Duodenal mucosa (tissue), 2 donors: ENCODE data around the gene HES2.
A peak's percentile ranks its signal among the peaks of the same experiment; 100 is the strongest.

Source experiments
- H3K27ac ChIP-seq: one replicate; pipeline ENCODE4 v1.7.0; 2013; ENCODE audit warnings: low read depth, low read length
- H3K27me3 ChIP-seq, 2 donors: one replicate each; pipeline ENCODE4 v1.7.0; 2013; ENCODE audit warnings: low read length in 2 of 2, control low read depth in 1 of 2; ENCODE audit not compliant: insufficient read depth in 2 of 2, control insufficient read depth in 1 of 2
- H3K36me3 ChIP-seq, 2 donors: one replicate each; pipeline ENCODE4 v1.7.0; 2013; ENCODE audit warnings: low read length in 2 of 2, control low read depth in 1 of 2; ENCODE audit not compliant: insufficient read depth in 2 of 2, control insufficient read depth in 1 of 2
- H3K4me1 ChIP-seq, 2 donors: one replicate each; pipeline ENCODE4 v1.7.0; 2013; ENCODE audit warnings: low read length in 2 of 2, control low read depth in 1 of 2; ENCODE audit not compliant: insufficient read depth in 2 of 2, control insufficient read depth in 1 of 2
- H3K4me3 ChIP-seq, 2 donors: one replicate each; pipeline ENCODE4 v1.7.0; 2013; ENCODE audit warnings: low read length in 2 of 2, low read depth in 1 of 2
- H3K9ac ChIP-seq, 2 donors: one replicate each; pipeline ENCODE4 v1.7.0; 2013; ENCODE audit warnings: low read length in 2 of 2, low read depth in 1 of 2
- H3K9me3 ChIP-seq, 2 donors: one replicate each; pipeline ENCODE4 v1.7.0; 2013; ENCODE audit warnings: low read length in 2 of 2, control low read depth in 1 of 2; ENCODE audit not compliant: control insufficient read depth in 1 of 2

HES2 gene

GRCh38 chr1:6417961-6418667, 1.6 kb downstream of the HES2 start:
- no peaks in the 10 kb centered on the region for H3K9me3 ChIP-seq
- H3K27me3 ChIP-seq: peaks cover 56 to 67% of the 10 kb centered on the region in 2 donors
- no peak overlapping the region for H3K9ac ChIP-seq

GRCh38 chr1:6416906-6417305, 2.8 kb downstream of the HES2 start:
- H3K36me3 ChIP-seq: no peaks in the 10 kb centered on the region
- no peaks in the 10 kb centered on the region for H3K9me3 ChIP-seq
- H3K4me3 ChIP-seq: no peak overlapping the region
- peaks cover 29 to 37% of the 10 kb centered on the region in 2 donors for H3K4me1 ChIP-seq
- H3K27me3 ChIP-seq: peaks cover 54 to 62% of the 10 kb centered on the region in 2 donors
- H3K27ac ChIP-seq: no peak overlapping the region
- H3K9ac ChIP-seq: no peak overlapping the region

More at GRCh38 chr1:6417961-6418667, 1.6 kb downstream of the HES2 start:
- H3K36me3 ChIP-seq: no peaks in the 10 kb centered on the region
- no peak overlapping the region for H3K27ac ChIP-seq
- H3K4me1 ChIP-seq: peaks cover 29 to 38% of the 10 kb centered on the region in 2 donors
- no peak overlapping the region for H3K4me3 ChIP-seq

DNA sequence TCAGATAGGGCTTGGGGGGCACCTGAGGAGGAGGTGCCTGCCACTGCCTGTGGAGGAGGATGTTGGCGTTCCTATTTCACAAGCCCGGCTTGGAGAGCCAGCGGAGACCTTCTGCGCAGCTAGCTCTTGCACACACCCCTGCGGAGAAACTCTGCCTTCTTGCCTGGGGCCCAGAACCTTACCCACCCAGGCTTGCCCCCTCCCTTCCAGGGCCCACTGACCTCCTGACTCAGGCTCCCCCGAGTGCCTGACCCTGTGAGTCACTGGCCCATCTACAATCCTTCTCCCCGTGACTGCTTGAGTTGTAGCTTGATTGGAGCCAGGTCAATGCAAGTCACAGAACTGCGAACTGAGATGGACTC, 3.4 kb downstream of the HES2 start:
- H3K4me1 ChIP-seq: peaks cover 29 to 37% of the 10 kb centered on the region in 2 donors

DNA sequence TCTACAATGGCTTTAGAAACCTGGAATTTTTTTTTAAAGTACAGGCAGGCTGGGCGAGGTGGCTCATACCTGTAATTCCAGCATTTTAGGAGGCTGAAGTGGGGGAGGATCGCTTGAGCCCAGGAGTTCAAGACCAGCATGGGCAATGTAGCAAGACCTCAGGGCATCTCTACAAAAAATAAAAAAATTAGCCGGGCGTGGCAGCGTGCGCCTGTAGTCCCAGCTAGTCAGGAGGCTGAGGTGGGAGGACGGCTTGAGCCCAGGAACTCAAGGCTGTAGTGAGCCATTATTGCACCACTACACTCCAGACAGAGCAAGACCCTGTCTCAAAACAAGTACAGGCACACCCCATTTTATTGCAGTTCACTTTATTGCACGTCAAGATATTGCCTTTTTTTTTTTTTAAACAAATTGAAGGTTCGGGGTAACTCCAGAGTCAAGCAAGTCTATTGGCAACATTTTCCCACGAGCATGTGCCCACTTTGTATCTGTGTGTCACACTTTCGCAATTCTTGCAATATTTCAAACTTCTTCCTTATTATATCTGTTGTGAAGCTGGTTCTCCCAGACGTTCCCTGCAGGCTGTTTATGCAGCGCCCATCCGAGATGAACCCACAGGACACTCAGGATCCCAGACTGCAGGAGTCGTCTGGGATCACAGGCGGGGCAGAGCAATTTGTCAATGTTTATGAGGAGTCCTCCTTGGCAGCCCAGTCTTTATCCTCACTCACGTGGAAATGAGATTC, 4.7 kb downstream of the HES2 start:
- Histone ChIP-seq H3K9ac (no peak overlapping the region), H3K27me3 (peaks cover 36 to 43% of the 10 kb centered on the region in 2 donors), H3K36me3 (no peaks in the 10 kb centered on the region), H3K9me3 (no peaks in the 10 kb centered on the region), H3K4me1 (peaks cover 23 to 26% of the 10 kb centered on the region in 2 donors), H3K4me3 (peak overlapping the region in 1 of 2 donors; percentile 42), H3K27ac (no peak overlapping the region)

More for the DNA sequence above, 3.4 kb downstream of the HES2 start:
- no peak overlapping the region for H3K27ac ChIP-seq
- no peak overlapping the region for H3K9ac ChIP-seq
- H3K36me3 ChIP-seq: no peaks in the 10 kb centered on the region
- H3K9me3 ChIP-seq: no peaks in the 10 kb centered on the region
- H3K27me3 ChIP-seq: peaks cover 48 to 56% of the 10 kb centered on the region in 2 donors
- H3K4me3 ChIP-seq: no peak overlapping the region

DNA sequence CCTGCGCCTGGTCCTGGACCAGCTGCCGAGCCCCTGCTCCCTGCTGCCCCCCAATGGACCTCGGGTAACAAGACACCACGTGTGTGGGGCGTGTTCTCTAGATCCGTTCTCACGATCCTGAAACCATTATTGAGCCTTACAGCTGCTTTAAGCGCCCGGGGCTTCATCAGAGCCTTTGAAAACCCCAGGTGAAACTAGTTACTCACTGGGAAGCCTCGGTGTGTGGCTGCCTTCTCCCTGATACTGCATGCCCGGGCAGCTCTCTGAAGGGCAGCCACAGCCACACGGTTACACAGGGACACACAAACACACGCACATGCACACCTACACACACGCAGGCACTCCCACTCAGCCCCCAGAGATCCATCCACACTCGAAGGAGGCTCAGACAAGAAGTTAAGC, 5.3 kb downstream of the HES2 start:
- Histone ChIP-seq H3K4me3 (peak overlapping the region in 1 of 2 donors; percentile 42), H3K27ac (no peak overlapping the region), H3K36me3 (no peaks in the 10 kb centered on the region), H3K9me3 (no peaks in the 10 kb centered on the region), H3K27me3 (peaks cover 35 to 41% of the 10 kb centered on the region in 2 donors), H3K9ac (no peak overlapping the region), H3K4me1 (peaks cover 21 to 24% of the 10 kb centered on the region in 2 donors)

GRCh38 chr1:6412896-6413295, 6.8 kb downstream of the HES2 start:
- Histone ChIP-seq H3K9ac (no peak overlapping the region), H3K4me3 (no peak overlapping the region), H3K27ac (no peak overlapping the region), H3K4me1 (peaks cover 15 to 16% of the 10 kb centered on the region in 2 donors), H3K27me3 (peaks cover 24 to 30% of the 10 kb centered on the region in 2 donors), H3K36me3 (no peaks in the 10 kb centered on the region), H3K9me3 (no peaks in the 10 kb centered on the region)

GRCh38 chr1:6410248-6410893, 9.3 kb downstream of the HES2 start:
- Histone ChIP-seq H3K36me3 (no peaks in the 10 kb centered on the region), H3K4me3 (no peak overlapping the region), H3K27me3 (peaks cover 10 to 11% of the 10 kb centered on the region in 2 donors), H3K9me3 (no peaks in the 10 kb centered on the region), H3K9ac (no peak overlapping the region), H3K4me1 (peaks cover 12 to 13% of the 10 kb centered on the region in 2 donors), H3K27ac (no peak overlapping the region)

- no peak overlapping the region for H3K27ac ChIP-seq
- H3K27me3 ChIP-seq: peaks cover 6 to 8% of the 10 kb centered on the region in 2 donors
- H3K4me3 ChIP-seq: no peak overlapping the region
- no peaks in the 10 kb centered on the region for H3K36me3 ChIP-seq
- H3K4me1 ChIP-seq: peaks cover 6 to 7% of the 10 kb centered on the region in 2 donors
- no peaks in the 10 kb centered on the region for H3K9me3 ChIP-seq
- H3K9ac ChIP-seq: no peak overlapping the region
Observed at GRCh38 chr1:6409733-6410132, 10.0 kb downstream of the HES2 start.

- Histone ChIP-seq H3K4me3 (no peak overlapping the region), H3K9ac (no peak overlapping the region), H3K4me1 (peaks cover 0 to under 1% of the 10 kb centered on the region in 2 donors), H3K36me3 (no peaks in the 10 kb centered on the region), H3K27me3 (peaks cover 0 to 3% of the 10 kb centered on the region in 2 donors), H3K27ac (no peak overlapping the region), H3K9me3 (no peaks in the 10 kb centered on the region)
Observed at GRCh38 chr1:6409053-6409452, 10.7 kb downstream of the HES2 start.

DNA sequence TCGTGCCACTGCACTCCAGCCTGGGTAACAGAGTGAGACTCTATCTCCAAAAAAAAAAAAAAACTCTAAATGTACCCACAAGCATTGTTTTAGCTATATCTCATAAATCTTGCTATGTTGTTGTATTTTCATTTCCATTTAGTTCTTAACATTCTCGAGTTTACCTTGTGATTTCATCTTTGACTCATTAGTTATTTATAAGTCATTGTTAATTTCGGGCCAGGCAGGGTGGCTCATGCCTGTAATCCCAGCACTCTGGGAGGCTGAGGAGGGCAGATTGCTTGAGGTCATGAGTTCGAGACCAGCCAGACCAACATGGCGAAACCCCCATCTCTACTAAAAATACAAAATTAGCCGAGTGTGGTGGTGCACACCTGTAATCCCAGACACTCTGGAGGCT, 11.7 kb downstream of the HES2 start:
- Histone ChIP-seq H3K9me3 (no peaks in the 10 kb centered on the region), H3K27ac (no peak overlapping the region), H3K27me3 (peaks cover 0 to under 1% of the 10 kb centered on the region in 2 donors), H3K4me1 (no peaks in the 10 kb centered on the region), H3K36me3 (no peaks in the 10 kb centered on the region), H3K9ac (no peak overlapping the region), H3K4me3 (no peak overlapping the region)
